ENCODE measurements around the gene KATNBL1. TPM values are rescaled to one million over a fixed set of nuclear protein-coding genes. Genes with fewer than 3 reads are reported as not detected.

Gene KATNBL1, protein sequence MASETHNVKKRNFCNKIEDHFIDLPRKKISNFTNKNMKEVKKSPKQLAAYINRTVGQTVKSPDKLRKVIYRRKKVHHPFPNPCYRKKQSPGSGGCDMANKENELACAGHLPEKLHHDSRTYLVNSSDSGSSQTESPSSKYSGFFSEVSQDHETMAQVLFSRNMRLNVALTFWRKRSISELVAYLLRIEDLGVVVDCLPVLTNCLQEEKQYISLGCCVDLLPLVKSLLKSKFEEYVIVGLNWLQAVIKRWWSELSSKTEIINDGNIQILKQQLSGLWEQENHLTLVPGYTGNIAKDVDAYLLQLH
- 69.2 and 180 TPM in 2 replicates for total RNA-seq (2011; cell fraction: chromatin; rRNA removed; ENCODE audit: low replicate concordance)
- 46.4 and 51.1 TPM in 2 replicates for total RNA-seq (2011; cell fraction: nucleolus; rRNA removed)
- total RNA-seq (2011; cell fraction: nucleoplasm; rRNA removed), result 106 and 153 TPM in 2 replicates
- total RNA-seq (2014; rRNA removed) (21.2 and 21.3 TPM in 2 replicates), total RNA-seq (2014; rRNA removed; fragmentation: Illumina TruSeq; extraction: Trizol) (40.0 and 51.1 TPM in 2 replicates), total RNA-seq (2015; rRNA removed; fragmentation: Illumina TruSeq; extraction: Trizol) (34.3 and 40.2 TPM in 2 replicates), total RNA-seq (2021) (27.8 and 30.0 TPM in 2 replicates), polyA plus RNA-seq (2011; rRNA removed) (43.5 and 46.0 TPM in 2 replicates), polyA plus RNA-seq (2014; fragmentation: Illumina TruSeq; extraction: Trizol) (18.2 and 22.3 TPM in 2 replicates), polyA plus RNA-seq (2014; fragmentation: Nextera tagmentation; extraction: Ambion mirVana) (10 to 100 TPM in 1 of 2 experiments, 1 to 10 TPM in 1; 6.6 to 10.6 TPM), polyA plus RNA-seq (2014; rRNA removed) (24.0 and 27.7 TPM in 2 replicates), polyA minus RNA-seq (2011; rRNA and poly(A)+ RNA removed) (30.7 and 37.2 TPM in 2 replicates), Bru-seq, nascent RNA (percentile 72 among the genes with signal in this experiment), BruChase-seq, experiment 1, labeled RNA remaining after a 2-hour chase (percentile 72 among the genes with signal in this experiment), BruChase-seq, experiment 2, labeled RNA remaining after a 6-hour chase (percentile 71 among the genes with signal in this experiment)
- 2.4 and 9.7 TPM in 2 replicates for polyA plus RNA-seq (2011; cell fraction: cytosol; rRNA removed)
- 29.0 and 47.9 TPM in 2 replicates for polyA plus RNA-seq (2011; cell fraction: nucleus; rRNA removed)
- 12.5 and 26.7 TPM in 2 replicates for polyA plus RNA-seq (2012)
- 12.6 and 13.0 TPM in 2 replicates for polyA minus RNA-seq (2011; cell fraction: cytosol; rRNA and poly(A)+ RNA removed)
- polyA minus RNA-seq (2011; cell fraction: nucleus; rRNA and poly(A)+ RNA removed), result 33.9 and 60.8 TPM in 2 replicates
- long read RNA-seq, experiment 1, transcript KATNBL1-201 (10 exons, 2,723 nt), result major isoform, 74 of 105 reads
- long read RNA-seq, experiment 1, transcript KATNBL1-215 (1 exons, 1,553 nt), result minor isoform, 6 of 105 reads
- long read RNA-seq, experiment 1, partial matches to known transcripts, result 7 of 105 reads
- long read RNA-seq, experiment 1, other reads (novel, unspliced or antisense), result 18 of 105 reads
- long read RNA-seq, experiment 2, partial matches to known transcripts, result 6 of 16 reads
- long read RNA-seq, experiment 2, other reads (novel, unspliced or antisense), result 7 of 16 reads
- long read RNA-seq, experiment 3, transcript KATNBL1-201 (10 exons, 2,723 nt), result major isoform, 10 of 26 reads
- long read RNA-seq, experiment 3, partial matches to known transcripts, result 8 of 26 reads
- long read RNA-seq, experiment 3, other reads (novel, unspliced or antisense), result 6 of 26 reads

DNA sequence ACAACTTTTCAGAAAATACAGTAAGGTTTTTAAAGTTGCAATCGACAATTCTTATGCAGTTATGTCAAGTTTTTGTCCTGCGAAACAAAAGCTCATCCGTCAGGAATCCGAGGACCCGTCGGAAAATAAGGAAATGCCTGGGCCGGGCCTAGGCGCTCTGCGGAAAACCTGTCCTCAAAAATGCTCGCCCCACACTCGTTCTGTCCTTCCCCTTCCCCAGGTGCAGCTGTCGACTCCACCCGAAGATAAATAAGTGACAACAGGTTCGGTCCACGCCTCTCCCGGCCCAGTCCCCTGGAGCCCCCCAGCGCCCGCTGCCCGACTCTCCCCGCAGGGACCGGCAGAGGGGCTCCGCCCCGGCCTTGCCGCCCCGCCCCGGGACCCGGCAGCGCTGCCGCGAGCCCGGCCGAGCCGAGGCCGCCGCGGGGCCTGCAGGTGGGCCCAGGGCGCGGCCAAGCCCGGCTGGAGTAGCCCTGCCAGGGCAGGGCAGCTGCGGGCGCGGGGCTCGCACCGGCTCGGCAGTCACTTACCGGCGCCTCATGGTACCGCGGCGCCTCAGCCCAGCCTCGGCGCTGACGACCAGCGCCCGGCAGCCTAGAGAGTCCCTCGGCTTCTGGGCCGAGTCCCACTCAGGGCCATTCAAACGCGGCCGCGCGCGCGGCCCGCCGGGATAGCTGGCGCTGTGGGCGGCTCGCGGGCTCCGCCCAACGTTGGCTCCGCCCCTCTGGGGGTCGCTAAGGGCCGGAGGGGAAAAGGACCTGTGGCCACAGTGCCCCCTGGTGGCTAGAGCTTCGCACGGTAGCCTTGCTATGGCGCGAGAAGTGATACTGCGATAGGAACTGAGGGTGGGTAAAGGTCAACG is at the start of gene KATNBL1:
KATNBL1 (minus strand) TSS at position 676 of the 862 bp plus-strand sequence. CDS start 46,420 bp downstream, outside the sequence.
- Histone ChIP-seq H3K9me1 (ENCODE audit: control insufficient read depth, insufficient read depth, low read length) (no peaks in the 10 kb centered on the region), H3K4me1 (replicated peaks in 1 of 2; ENCODE audit: control insufficient read depth in 2 of 2, insufficient read depth in 2 of 2, low read length in 2 of 2) (no peaks in the 10 kb centered on the region; a peak in 1 of 5 replicates), H3K27ac (ENCODE audit: extremely low read depth, low read depth, low read length) (peak within 1 kb of the TSS; percentile 85), H3K27me3 (ENCODE audit: control insufficient read depth in 2 of 2, insufficient read depth in 2 of 2, low read length in 2 of 2) (no peaks in the 10 kb centered on the region), H2AFZ (ENCODE audit: low read depth, low read length) (peak within 1 kb of the TSS; percentile 89), H3K4me3 (peak within 1 kb of the TSS; percentile 81), H4K20me1 (replicated peaks; ENCODE audit: control insufficient read depth, insufficient read depth, low read length) (no peaks in the 10 kb centered on the region), H3K79me2 (ENCODE audit: control insufficient read depth, insufficient read depth, low read length) (peaks cover 37% of the 10 kb centered on the region), H3K36me3 (ENCODE audit: control insufficient read depth, insufficient read depth, low read length) (peaks cover 8% of the 10 kb centered on the region; the same call in 2 of the 3 replicates), H3K4me2 (ENCODE audit: insufficient read depth, low read length) (peak within 1 kb of the TSS; percentile 88), H3K9me3 (replicated peaks; ENCODE audit: control insufficient read depth, insufficient read depth, low read depth, low read length) (no peaks in the 10 kb centered on the region), H3K9ac (ENCODE audit: insufficient read depth in 1 of 2, low read depth in 2 of 2, low read length in 2 of 2) (peak within 1 kb of the TSS; percentile 83 to 95)
- CTCF ChIA-PET (ENCODE audit: low intra/inter-chr PET ratio), result interaction anchor here (1.9 to 2.5 kb wide), 2 partner anchors 99 to 147 kb away, joined by 18 to 20 read pairs; no protein-coding TSS in a partner anchor
- POLR2A ChIA-PET, result interaction anchor here (0.6 to 2.0 kb wide), 27 partner anchors 8 to 378 kb away, joined by 3 to 7 read pairs (median 4); partner anchors contain the start of genes EMC7 and PGBD4
- FAIRE-seq (peak; percentile 98), DNase-seq (ENCODE audit: extremely low read depth in 1 of 4, low spot score in 3 of 4) (peak; percentile 95 to 97 (median 96)), ATAC-seq (peak; percentile 98)
- BruUV-seq (replicated peaks), result no TSS peak
- intact Hi-C loops (cut with micrococcal nuclease), result loop anchor here (1.0 to 10.0 kb wide), 5 partner anchors 82 to 375 kb away; partner anchors contain the start of genes GOLGA8B and LPCAT4
- under 1% methylated on average over 59 of the region's 81 CpGs for WGBS (ENCODE audit: insufficient coverage, low coverage, missing lambda C conversion rate)
- in situ Hi-C loops (cut with MboI), result loop anchor here (5.0 kb wide), 1 partner anchor 107 kb away; the partner anchor contains the start of genes EMC7 and PGBD4
- TF ChIP-seq, protein P1, sequence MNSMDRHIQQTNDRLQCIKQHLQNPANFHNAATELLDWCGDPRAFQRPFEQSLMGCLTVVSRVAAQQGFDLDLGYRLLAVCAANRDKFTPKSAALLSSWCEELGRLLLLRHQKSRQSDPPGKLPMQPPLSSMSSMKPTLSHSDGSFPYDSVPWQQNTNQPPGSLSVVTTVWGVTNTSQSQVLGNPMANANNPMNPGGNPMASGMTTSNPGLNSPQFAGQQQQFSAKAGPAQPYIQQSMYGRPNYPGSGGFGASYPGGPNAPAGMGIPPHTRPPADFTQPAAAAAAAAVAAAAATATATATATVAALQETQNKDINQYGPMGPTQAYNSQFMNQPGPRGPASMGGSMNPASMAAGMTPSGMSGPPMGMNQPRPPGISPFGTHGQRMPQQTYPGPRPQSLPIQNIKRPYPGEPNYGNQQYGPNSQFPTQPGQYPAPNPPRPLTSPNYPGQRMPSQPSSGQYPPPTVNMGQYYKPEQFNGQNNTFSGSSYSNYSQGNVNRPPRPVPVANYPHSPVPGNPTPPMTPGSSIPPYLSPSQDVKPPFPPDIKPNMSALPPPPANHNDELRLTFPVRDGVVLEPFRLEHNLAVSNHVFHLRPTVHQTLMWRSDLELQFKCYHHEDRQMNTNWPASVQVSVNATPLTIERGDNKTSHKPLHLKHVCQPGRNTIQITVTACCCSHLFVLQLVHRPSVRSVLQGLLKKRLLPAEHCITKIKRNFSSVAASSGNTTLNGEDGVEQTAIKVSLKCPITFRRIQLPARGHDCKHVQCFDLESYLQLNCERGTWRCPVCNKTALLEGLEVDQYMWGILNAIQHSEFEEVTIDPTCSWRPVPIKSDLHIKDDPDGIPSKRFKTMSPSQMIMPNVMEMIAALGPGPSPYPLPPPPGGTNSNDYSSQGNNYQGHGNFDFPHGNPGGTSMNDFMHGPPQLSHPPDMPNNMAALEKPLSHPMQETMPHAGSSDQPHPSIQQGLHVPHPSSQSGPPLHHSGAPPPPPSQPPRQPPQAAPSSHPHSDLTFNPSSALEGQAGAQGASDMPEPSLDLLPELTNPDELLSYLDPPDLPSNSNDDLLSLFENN (IDR thresholded peaks at IDR 0.05; ENCODE audit: low read depth in 2 of 2, low read length in 2 of 2), result peak in 1 of 2 experiments; percentile 62; a peak in 2 of 4 replicates
- TF ChIP-seq FUS (optimal IDR thresholded peaks at IDR 0.05; ENCODE audit: low read depth, low read length) (no peak), SNIP1 (IDR thresholded peaks at IDR 0.05; ENCODE audit: low read depth) (no peak), ZBED1 (IDR thresholded peaks at IDR 0.05) (0 out of 2 replicates have a peak, but pooled peaks have one; percentile 43), TAF7 (tag; IDR thresholded peaks at IDR 0.05) (no peak), LCOR (CRISPR knock-in tag; IDR thresholded peaks at IDR 0.05) (0 out of 2 replicates have a peak, but pooled peaks have one; percentile 50), GABPB2 (CRISPR knock-in tag; conservative IDR thresholded peaks at IDR 0.05) (no peak)
- TF ChIP-seq, protein P2, sequence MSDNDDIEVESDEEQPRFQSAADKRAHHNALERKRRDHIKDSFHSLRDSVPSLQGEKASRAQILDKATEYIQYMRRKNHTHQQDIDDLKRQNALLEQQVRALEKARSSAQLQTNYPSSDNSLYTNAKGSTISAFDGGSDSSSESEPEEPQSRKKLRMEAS (CRISPR knock-in tag; IDR thresholded peaks at IDR 0.05), result 0 out of 2 replicates have a peak, but pooled peaks have one; percentile 35

All from K562 (cell line).